ENCODE data around the gene SUCO. TPM values are rescaled to one million over a fixed set of nuclear protein-coding genes. Genes with fewer than 3 reads are reported as not detected.

The SUCO gene
- total and polyA plus RNA-seq, 2 experiments from 2014 or later, result 18.0 to 49.8 TPM

- TF ChIP-seq, protein P1, sequence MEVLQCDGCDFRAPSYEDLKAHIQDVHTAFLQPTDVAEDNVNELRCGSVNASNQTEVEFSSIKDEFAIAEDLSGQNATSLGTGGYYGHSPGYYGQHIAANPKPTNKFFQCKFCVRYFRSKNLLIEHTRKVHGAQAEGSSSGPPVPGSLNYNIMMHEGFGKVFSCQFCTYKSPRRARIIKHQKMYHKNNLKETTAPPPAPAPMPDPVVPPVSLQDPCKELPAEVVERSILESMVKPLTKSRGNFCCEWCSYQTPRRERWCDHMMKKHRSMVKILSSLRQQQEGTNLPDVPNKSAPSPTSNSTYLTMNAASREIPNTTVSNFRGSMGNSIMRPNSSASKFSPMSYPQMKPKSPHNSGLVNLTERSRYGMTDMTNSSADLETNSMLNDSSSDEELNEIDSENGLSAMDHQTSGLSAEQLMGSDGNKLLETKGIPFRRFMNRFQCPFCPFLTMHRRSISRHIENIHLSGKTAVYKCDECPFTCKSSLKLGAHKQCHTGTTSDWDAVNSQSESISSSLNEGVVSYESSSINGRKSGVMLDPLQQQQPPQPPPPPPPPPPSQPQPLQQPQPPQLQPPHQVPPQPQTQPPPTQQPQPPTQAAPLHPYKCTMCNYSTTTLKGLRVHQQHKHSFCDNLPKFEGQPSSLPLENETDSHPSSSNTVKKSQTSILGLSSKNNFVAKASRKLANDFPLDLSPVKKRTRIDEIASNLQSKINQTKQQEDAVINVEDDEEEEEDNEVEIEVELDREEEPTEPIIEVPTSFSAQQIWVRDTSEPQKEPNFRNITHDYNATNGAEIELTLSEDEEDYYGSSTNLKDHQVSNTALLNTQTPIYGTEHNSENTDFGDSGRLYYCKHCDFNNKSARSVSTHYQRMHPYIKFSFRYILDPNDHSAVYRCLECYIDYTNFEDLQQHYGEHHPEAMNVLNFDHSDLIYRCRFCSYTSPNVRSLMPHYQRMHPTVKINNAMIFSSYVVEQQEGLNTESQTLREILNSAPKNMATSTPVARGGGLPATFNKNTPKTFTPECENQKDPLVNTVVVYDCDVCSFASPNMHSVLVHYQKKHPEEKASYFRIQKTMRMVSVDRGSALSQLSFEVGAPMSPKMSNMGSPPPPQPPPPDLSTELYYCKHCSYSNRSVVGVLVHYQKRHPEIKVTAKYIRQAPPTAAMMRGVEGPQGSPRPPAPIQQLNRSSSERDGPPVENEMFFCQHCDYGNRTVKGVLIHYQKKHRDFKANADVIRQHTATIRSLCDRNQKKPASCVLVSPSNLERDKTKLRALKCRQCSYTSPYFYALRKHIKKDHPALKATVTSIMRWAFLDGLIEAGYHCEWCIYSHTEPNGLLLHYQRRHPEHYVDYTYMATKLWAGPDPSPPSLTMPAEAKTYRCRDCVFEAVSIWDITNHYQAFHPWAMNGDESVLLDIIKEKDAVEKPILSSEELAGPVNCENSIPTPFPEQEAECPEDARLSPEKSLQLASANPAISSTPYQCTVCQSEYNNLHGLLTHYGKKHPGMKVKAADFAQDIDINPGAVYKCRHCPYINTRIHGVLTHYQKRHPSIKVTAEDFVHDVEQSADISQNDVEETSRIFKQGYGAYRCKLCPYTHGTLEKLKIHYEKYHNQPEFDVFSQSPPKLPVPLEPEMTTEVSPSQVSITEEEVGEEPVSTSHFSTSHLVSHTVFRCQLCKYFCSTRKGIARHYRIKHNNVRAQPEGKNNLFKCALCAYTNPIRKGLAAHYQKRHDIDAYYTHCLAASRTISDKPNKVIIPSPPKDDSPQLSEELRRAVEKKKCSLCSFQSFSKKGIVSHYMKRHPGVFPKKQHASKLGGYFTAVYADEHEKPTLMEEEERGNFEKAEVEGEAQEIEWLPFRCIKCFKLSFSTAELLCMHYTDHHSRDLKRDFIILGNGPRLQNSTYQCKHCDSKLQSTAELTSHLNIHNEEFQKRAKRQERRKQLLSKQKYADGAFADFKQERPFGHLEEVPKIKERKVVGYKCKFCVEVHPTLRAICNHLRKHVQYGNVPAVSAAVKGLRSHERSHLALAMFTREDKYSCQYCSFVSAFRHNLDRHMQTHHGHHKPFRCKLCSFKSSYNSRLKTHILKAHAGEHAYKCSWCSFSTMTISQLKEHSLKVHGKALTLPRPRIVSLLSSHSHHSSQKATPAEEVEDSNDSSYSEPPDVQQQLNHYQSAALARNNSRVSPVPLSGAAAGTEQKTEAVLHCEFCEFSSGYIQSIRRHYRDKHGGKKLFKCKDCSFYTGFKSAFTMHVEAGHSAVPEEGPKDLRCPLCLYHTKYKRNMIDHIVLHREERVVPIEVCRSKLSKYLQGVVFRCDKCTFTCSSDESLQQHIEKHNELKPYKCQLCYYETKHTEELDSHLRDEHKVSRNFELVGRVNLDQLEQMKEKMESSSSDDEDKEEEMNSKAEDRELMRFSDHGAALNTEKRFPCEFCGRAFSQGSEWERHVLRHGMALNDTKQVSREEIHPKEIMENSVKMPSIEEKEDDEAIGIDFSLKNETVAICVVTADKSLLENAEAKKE (CRISPR knock-in tag; IDR thresholded peaks at IDR 0.05), result no peak
- no peak for TF ChIP-seq ETS1 (IDR thresholded peaks at IDR 0.05)
- no peak for TF ChIP-seq JUNB (IDR thresholded peaks at IDR 0.05; ENCODE audit: unreplicated experiment)
- no peak for TF ChIP-seq NANOG (IDR thresholded peaks at IDR 0.05; ENCODE audit: borderline replicate concordance)
Observed at GRCh38 chr1:172608098-172608601, 75.2 kb downstream of the SUCO start (continued).

GRCh38 chr1:172609528-172609927 lies 76.6 kb downstream of the SUCO start:
- Mint-ChIP-seq H3K27ac (no peak overlapping the region), H3K4me1 (no peaks in the 10 kb centered on the region; the same call in 2 of the 3 replicates), H3K36me3 (ENCODE audit: low read depth) (peaks cover 23% of the 10 kb centered on the region), H3K27me3 (ENCODE audit: insufficient read depth, low read depth, poor library complexity) (peaks cover 4% of the 10 kb centered on the region), H3K4me3 (no peak overlapping the region), H3K9me3 (peaks cover 3% of the 10 kb centered on the region; the same call in 2 of the 3 replicates)
- DNase-seq (ENCODE audit: low spot score) (peak; percentile 38), ATAC-seq (peak; percentile 52; the same call in 2 of the 3 replicates)
- no peaks in the 10 kb centered on the region for H3F3A ChIP-seq (replicated peaks; ENCODE audit: low read depth)
- H3K9me2 ChIP-seq (ENCODE audit: insufficient read depth), result no peaks in the 10 kb centered on the region
- no peak overlapping the region for H3K4me3 ChIP-seq
- no peaks in the 10 kb centered on the region for H4K20me1 ChIP-seq (replicated peaks; ENCODE audit: insufficient read depth)
- no peaks in the 10 kb centered on the region for H3K27me3 ChIP-seq (ENCODE audit: insufficient read depth)
- no peaks in the 10 kb centered on the region for H3K79me2 ChIP-seq (replicated peaks; ENCODE audit: insufficient read depth)
- TF ChIP-seq CTCF (conservative IDR thresholded peaks at IDR 0.05; ENCODE audit: low read depth in 2 of 2) (peak in 1 of 2 experiments; percentile 66; a peak in 3 of 4 replicates), NANOG (IDR thresholded peaks at IDR 0.05; ENCODE audit: borderline replicate concordance) (no peak), EZH2phosphoT487 (IDR thresholded peaks at IDR 0.05; ENCODE audit: unreplicated experiment) (no peak)
- H3K4me1 ChIP-seq (ENCODE audit: insufficient read depth), result no peaks in the 10 kb centered on the region
- H3K36me3 ChIP-seq (ENCODE audit: insufficient read depth), result peaks cover 7% of the 10 kb centered on the region; the same call in 1 of the 2 replicates
- H3K4me2 ChIP-seq, result no peak overlapping the region
- no peak overlapping the region for H2AFZ ChIP-seq
- H3K27ac ChIP-seq (ENCODE audit: low read depth), result no peak overlapping the region
